Osteocyte (in vitro differentiated cells): Measurements from ENCODE around the gene NFIL3. TPM values are rescaled to one million over a fixed set of nuclear protein-coding genes. Genes with fewer than 3 reads are reported as not detected.

Experiments
- DNase-seq: peaks from one replicate; pipeline ENCODE4 v3.0.0; 2021; ENCODE audit warnings: mixed read lengths; ENCODE audit not compliant: unreplicated experiment; ENCODE audit errors: extremely low spot score
- H3K27ac Mint-ChIP-seq: one replicate; pipeline ENCODE4 v1.8.0; 2021; ENCODE audit warnings: mild to moderate bottlenecking, mixed read lengths; ENCODE audit not compliant: unreplicated experiment
- H3K27me3 Mint-ChIP-seq: one replicate; pipeline ENCODE4 v1.8.0; 2021; ENCODE audit warnings: mixed read lengths; ENCODE audit not compliant: unreplicated experiment
- H3K36me3 Mint-ChIP-seq: one replicate; pipeline ENCODE4 v1.8.0; 2021; ENCODE audit warnings: mixed read lengths; ENCODE audit not compliant: unreplicated experiment
- H3K4me1 Mint-ChIP-seq: one replicate; pipeline ENCODE4 v1.8.0; 2021; ENCODE audit warnings: mixed read lengths; ENCODE audit not compliant: unreplicated experiment
- H3K4me3 Mint-ChIP-seq: one replicate; pipeline ENCODE4 v1.8.0; 2021; ENCODE audit warnings: mild to moderate bottlenecking, moderate library complexity, mixed read lengths; ENCODE audit not compliant: unreplicated experiment
- H3K9me3 Mint-ChIP-seq: one replicate; pipeline ENCODE4 v1.8.0; 2021; ENCODE audit warnings: mixed read lengths; ENCODE audit not compliant: unreplicated experiment
- CTCF ChIP-seq: fragments of 200-600 bp; sonication (generic); IDR thresholded peaks from 2 replicates; pipeline ENCODE4 v1.5.0; 2021; ENCODE audit warnings: antibody characterized with exemption, mild to moderate bottlenecking, moderate library complexity
- total RNA-seq: library from RNA; stranded (reverse); gene quantifications from 2 replicates; pipeline ENCODE4 v1.2.1, GENCODE V29; 2021

NFIL3 gene
- total RNA-seq, 1 donor from 2014 or later, result 24.0 TPM

- H3K9me3 Mint-ChIP-seq, result no peaks in the 10 kb centered on the region
- TF ChIP-seq CTCF, result peak; percentile 39
- DNase-seq, result peak; percentile 86
- peaks cover 44% of the 10 kb centered on the region for H3K4me1 Mint-ChIP-seq
- peak overlapping the region; percentile 98 for H3K27ac Mint-ChIP-seq
- H3K4me3 Mint-ChIP-seq, result peak overlapping the region; percentile 99
- no peaks in the 10 kb centered on the region for H3K27me3 Mint-ChIP-seq
- H3K36me3 Mint-ChIP-seq, result no peaks in the 10 kb centered on the region
Measured at GRCh38 chr9:91422758-91423711, 597 bp downstream of the NFIL3 start.

DNA sequence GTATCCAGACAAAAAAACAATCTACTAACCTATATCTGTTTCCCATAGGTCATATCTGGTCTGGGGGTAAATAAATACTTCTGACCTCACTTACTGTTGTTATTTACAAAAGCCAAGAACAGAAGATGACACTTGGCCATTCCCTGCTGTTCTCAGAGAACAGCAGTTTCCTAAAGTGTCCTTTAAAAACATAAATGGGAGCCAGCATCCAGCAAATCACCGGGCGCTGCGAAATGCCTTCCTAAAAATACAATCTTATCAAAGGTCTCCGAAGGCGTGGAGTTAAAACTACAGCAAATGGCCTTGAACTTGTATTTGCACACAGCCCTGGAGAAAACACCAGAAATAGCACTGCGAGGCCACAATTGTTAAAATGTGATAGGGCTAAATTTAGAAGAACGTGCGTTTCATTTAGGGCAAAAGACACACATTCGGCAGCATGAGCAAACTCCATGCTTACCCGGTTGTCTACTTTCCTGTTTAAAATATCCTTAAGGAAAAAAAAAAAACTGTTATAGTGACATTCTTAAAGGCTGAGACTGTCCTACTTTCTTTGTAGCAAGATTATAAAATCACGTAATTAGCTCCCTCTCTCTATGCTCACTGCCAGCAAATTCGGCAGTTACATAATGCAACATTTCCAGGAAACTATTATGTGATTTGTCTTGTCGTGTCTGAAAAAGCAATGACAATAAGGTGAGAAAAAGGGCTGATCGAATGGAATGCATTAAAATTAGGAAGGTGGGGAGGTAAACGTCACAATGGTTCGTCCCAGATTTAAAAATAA, 1.5 kb downstream of the NFIL3 start:
- Mint-ChIP-seq H3K36me3 (no peaks in the 10 kb centered on the region), H3K9me3 (no peaks in the 10 kb centered on the region), H3K4me1 (peaks cover 52% of the 10 kb centered on the region), H3K4me3 (peak overlapping the region; percentile 99), H3K27ac (peak overlapping the region; percentile 98), H3K27me3 (no peaks in the 10 kb centered on the region)
- no peak for TF ChIP-seq CTCF
- DNase-seq, result peak; percentile 7

DNA sequence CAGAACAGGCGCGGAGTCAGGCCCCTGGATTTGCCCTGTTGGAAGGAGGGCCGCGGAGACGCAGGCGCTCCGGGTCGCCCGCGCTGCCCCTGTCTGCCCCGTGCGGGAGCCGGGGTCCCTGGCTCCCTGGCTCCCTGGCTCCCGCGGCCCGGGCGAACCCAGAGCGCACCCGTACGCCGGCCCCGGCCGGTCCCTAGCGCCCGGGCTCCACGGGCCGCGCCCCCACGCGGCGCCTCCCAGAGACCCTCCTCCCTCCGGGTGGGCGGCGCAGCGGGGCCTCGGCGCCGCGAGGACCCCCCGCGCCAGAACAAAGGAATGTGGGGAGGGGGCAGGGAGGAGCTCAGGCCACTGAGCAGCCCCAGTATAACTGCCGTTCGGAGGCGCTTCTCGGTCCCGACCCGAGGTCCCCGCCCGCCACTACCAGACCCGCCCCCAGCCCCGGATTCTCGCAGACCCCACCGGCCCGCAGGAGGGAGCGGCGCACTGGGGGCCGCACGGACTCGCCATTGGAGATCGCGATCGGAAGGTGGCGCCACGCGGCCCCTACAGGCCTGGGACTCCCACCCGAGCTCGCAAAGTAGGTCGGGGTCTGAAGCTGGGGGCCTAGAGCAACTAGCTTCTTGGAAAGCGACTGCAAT, 2.4 kb downstream of the NFIL3 start:
- Mint-ChIP-seq H3K9me3 (no peaks in the 10 kb centered on the region), H3K4me3 (peak overlapping the region; percentile 99), H3K27ac (peak overlapping the region; percentile 98), H3K36me3 (no peaks in the 10 kb centered on the region), H3K4me1 (peaks cover 59% of the 10 kb centered on the region), H3K27me3 (no peaks in the 10 kb centered on the region)
- DNase-seq, result peak; percentile 84
- peak; percentile 61 for TF ChIP-seq CTCF

DNA sequence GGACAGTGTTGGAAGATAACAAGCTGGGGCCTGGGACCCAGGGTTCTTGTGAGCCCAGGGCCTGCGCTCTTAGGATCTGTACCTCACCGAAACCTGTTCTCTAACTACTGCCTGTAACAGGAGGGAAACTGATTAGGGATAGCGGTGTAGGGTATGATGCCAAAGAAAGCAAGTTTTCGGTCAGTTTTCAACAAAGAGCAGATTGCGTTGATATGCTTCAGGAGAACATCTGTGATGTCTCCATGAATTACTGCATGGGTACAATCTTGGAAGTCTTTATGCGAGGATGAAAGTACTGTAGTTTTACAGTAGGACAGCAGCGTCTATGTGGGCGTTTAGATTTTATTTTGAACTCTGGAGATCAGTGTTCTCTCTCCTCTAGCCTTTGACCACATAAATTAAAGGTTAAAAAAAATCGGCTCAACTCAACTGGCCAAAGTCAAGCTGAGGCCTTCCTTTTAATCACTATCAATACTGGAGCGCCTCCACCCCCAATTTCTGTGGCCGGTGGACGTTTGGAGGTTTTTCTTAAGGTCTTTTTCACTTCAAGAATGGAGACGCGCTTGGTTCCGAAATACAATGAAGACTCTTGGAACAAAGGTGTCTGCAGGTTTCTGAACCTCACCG, 3.0 kb downstream of the NFIL3 start:
- peak; percentile 21 for DNase-seq
- H3K27me3 Mint-ChIP-seq, result no peaks in the 10 kb centered on the region
- peak overlapping the region; percentile 89 for H3K27ac Mint-ChIP-seq

More for the DNA sequence above, 3.0 kb downstream of the NFIL3 start:
- Mint-ChIP-seq H3K36me3 (no peaks in the 10 kb centered on the region), H3K9me3 (no peaks in the 10 kb centered on the region), H3K4me3 (peak overlapping the region; percentile 99), H3K4me1 (peaks cover 63% of the 10 kb centered on the region)
- no peak for TF ChIP-seq CTCF
